GM19468 (cell line): ENCODE measurements around the gene PRDX3.
"Not testable (repeated sequence)": the region's sequence is repeated elsewhere in the genome, so short reads cannot be mapped to it uniquely, and the experiment has no call there.

Source experiments
- ATAC-seq: cut with Tn5 transposase; IDR thresholded peaks from one replicate; pipeline ENCODE4 v1.9.1; 2021; ENCODE audit warnings: mild to moderate bottlenecking, moderate library complexity, moderate number of reproducible peaks; ENCODE audit not compliant: unreplicated experiment; ENCODE audit errors: extremely low read depth

The PRDX3 gene

GRCh38 chr10:119166118-119166500 is 12.5 kb downstream of the PRDX3 start:
- no peak for ATAC-seq

GRCh38 chr10:119165171-119166117 is 13.2 kb downstream of the PRDX3 start, which contains the start of gene SFXN4:
SFXN4 (minus strand) TSS chr10:119165714; CDS start chr10:119165647, 67 bp downstream.
- peak; percentile 73 for ATAC-seq

- no peak for ATAC-seq
Observed at GRCh38 chr10:119162452-119163092, 16.0 kb downstream of the PRDX3 start.

GRCh38 chr10:119161680-119162451 is 16.7 kb downstream of the PRDX3 start:
- no peak for ATAC-seq

GRCh38 chr10:119159332-119159731 is 19.3 kb downstream of the PRDX3 start:
- ATAC-seq, result no peak

GRCh38 chr10:119153661-119154060 is 25.0 kb downstream of the PRDX3 start:
- no peak for ATAC-seq

- ATAC-seq, result no peak
Observed at GRCh38 chr10:119153041-119153440, 25.6 kb downstream of the PRDX3 start.

GRCh38 chr10:119151601-119152000 is 27.0 kb downstream of the PRDX3 start:
- ATAC-seq, result not testable (repeated sequence)

GRCh38 chr10:119149729-119150128 is 28.9 kb downstream of the PRDX3 start:
- ATAC-seq, result no peak

- ATAC-seq, result no peak
Observed at GRCh38 chr10:119149157-119149556, 29.5 kb downstream of the PRDX3 start.

- no peak for ATAC-seq
Observed at GRCh38 chr10:119143657-119144056, 35.0 kb downstream of the PRDX3 start.

GRCh38 chr10:119140603-119141245 is 37.9 kb downstream of the PRDX3 start:
- no peak for ATAC-seq

GRCh38 chr10:119139464-119140067 is 39.0 kb downstream of the PRDX3 start:
- no peak for ATAC-seq

- no peak for ATAC-seq
Observed at GRCh38 chr10:119138346-119139306, 40.0 kb downstream of the PRDX3 start.

GRCh38 chr10:119137878-119138277 is 40.7 kb downstream of the PRDX3 start:
- not testable (repeated sequence) for ATAC-seq

- ATAC-seq, result no peak
Observed at GRCh38 chr10:119136084-119136483, 42.5 kb downstream of the PRDX3 start.

GRCh38 chr10:119135513-119135881 is 43.1 kb downstream of the PRDX3 start:
- ATAC-seq, result no peak

GRCh38 chr10:119133949-119134348 is 44.7 kb downstream of the PRDX3 start:
- no peak for ATAC-seq
